ENCODE results near the gene MAK. TPM values are rescaled to one million over a fixed set of nuclear protein-coding genes. Genes with fewer than 3 reads are reported as not detected.
A peak's percentile ranks its signal among the peaks of the same experiment; 100 is the strongest.

Gene MAK
- total and polyA plus RNA-seq, 10 donors, result 0.05 to 2.2 (median 0.78) TPM

DNA sequence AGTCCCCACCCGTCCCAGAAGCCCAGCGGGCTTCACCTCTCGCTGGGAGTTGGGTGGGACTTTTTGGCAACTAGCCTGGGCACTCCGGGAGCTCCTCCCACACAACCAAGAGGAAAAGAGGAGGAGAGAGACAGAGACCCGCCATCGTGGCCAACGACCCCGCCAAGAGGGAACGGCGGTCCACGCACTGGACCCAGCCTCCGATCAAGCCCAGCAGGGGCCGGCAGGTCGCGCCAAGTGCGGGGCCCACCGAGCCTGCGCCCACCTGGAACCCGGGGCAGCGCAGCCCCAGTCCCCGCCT is 118.4 kb downstream of the MAK start:
- intact Hi-C loops (cut with DNase I; ENCODE audit: low total_unique reads), result no loop called here

DNA sequence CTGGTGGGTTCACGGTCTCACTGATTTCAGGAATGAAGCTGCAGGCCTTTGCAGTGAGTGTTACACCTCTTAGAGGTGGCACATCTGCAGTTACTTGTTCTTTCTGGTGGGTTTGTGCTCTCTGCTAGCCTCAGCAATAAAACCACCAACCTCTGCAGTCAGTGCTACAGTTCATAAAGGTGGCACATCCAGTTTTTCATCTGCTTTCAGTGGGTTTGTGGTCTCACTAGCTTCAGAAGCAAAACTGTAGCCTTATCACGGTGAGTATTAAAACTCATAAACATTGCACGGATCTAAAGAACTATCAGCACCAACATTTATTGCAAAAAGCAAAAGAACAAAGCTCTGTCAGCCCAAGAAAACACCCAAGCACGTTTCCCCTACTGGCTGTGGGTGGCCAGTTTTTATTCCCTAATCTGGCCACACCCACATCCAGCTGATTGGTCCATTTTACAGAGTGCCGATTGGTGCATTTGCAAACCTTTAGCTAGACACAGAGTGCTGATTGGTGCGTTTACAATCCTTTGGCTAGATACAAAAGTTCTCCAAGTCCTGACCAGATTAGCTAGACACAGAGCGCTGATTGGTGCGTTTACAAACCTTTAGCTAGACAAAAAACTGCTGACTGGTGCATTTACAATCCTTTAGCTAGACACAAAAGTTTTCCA is 118.9 kb downstream of the MAK start:
- WGBS, 5 donors, result 69 to 76% (median 75%) methylated on average over 8 of the region's 8 CpGs
- peak overlapping the region in 7 of 8 donors; percentile 41 to 67 (median 56) for H3K4me3 ChIP-seq
- H3K4me1 ChIP-seq, result peaks cover 11 to 47% (median 29%) of the 10 kb centered on the region in 6 donors
- H3K27me3 ChIP-seq (replicated peaks in 1 of 7), result no peaks in the 10 kb centered on the region
- H3K9me3 ChIP-seq, result peaks cover 0 to 25% (median 14%) of the 10 kb centered on the region in 8 donors
- no peaks in the 10 kb centered on the region for H3K36me3 ChIP-seq
- intact Hi-C loops (cut with DNase I; ENCODE audit: low total_unique reads), result no loop called here
- TF ChIP-seq POLR2A (IDR thresholded peaks at IDR 0.05) (no peak), POLR2AphosphoS5 (IDR thresholded peaks at IDR 0.05) (no peak)
- TF ChIP-seq, protein P1, sequence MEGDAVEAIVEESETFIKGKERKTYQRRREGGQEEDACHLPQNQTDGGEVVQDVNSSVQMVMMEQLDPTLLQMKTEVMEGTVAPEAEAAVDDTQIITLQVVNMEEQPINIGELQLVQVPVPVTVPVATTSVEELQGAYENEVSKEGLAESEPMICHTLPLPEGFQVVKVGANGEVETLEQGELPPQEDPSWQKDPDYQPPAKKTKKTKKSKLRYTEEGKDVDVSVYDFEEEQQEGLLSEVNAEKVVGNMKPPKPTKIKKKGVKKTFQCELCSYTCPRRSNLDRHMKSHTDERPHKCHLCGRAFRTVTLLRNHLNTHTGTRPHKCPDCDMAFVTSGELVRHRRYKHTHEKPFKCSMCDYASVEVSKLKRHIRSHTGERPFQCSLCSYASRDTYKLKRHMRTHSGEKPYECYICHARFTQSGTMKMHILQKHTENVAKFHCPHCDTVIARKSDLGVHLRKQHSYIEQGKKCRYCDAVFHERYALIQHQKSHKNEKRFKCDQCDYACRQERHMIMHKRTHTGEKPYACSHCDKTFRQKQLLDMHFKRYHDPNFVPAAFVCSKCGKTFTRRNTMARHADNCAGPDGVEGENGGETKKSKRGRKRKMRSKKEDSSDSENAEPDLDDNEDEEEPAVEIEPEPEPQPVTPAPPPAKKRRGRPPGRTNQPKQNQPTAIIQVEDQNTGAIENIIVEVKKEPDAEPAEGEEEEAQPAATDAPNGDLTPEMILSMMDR (IDR thresholded peaks at IDR 0.05 in 8 of 11, conservative IDR thresholded peaks at IDR 0.05 in 3 of 11), result no peak
- no peak for DNase-seq
- peak overlapping the region in 7 of 8 donors; percentile 83 to 94 (median 92) for H3K27ac ChIP-seq

More for the DNA sequence above, 118.4 kb downstream of the MAK start:
- Histone ChIP-seq H3K27me3 (replicated peaks in 1 of 7) (no peaks in the 10 kb centered on the region), H3K36me3 (peaks cover 0 to 3% (median 0%) of the 10 kb centered on the region in 6 donors), H3K27ac (peak overlapping the region; percentile 51 to 94 (median 90)), H3K4me3 (peak overlapping the region; percentile 41 to 67 (median 54)), H3K4me1 (peaks cover 11 to 52% (median 31%) of the 10 kb centered on the region in 6 donors), H3K9me3 (peaks cover 0 to 25% (median 14%) of the 10 kb centered on the region in 8 donors)
- 30 to 64% (median 38%) methylated on average over 11 to 21 of the region's 21 CpGs for WGBS, 5 donors
- no peak for DNase-seq
- TF ChIP-seq POLR2AphosphoS5 (IDR thresholded peaks at IDR 0.05) (no peak), POLR2A (IDR thresholded peaks at IDR 0.05) (no peak)
- TF ChIP-seq, protein P1 (IDR thresholded peaks at IDR 0.05 in 8 of 11, conservative IDR thresholded peaks at IDR 0.05 in 3 of 11), result no peak

DNA sequence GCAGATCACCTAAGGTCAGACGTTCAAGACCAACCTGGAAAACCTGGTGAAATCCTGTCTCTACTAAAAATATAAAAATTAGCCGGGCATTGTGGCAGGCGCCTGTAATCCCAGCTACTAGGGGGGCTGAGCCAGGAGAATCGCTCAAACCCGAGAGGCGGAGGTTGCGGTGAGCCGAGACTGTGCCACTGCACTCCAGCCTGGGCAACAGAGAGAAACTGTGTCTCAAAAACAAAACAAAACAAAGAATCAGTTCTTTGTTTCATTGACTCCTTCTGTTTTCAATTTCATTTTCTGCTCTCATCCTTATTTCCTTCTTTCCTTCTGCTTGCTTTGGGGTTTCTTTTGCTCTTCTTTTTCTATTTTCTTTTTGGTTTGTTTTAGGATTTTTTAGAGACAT is 124.4 kb downstream of the MAK start:
- H3K27ac ChIP-seq, result no peak overlapping the region
- intact Hi-C loops (cut with DNase I; ENCODE audit: low total_unique reads), result no loop called here
- no peak for TF ChIP-seq POLR2AphosphoS5 (IDR thresholded peaks at IDR 0.05)
- TF ChIP-seq, protein P1 (IDR thresholded peaks at IDR 0.05 in 8 of 11, conservative IDR thresholded peaks at IDR 0.05 in 3 of 11), result no peak
- TF ChIP-seq POLR2A (IDR thresholded peaks at IDR 0.05), result no peak
- H3K36me3 ChIP-seq, result peaks cover 0 to 19% (median 18%) of the 10 kb centered on the region in 6 donors
- no peak for DNase-seq
- WGBS, 5 donors, result 87 to 95% (median 92%) methylated on average over 8 of the region's 8 CpGs
- H3K4me1 ChIP-seq, result no peaks in the 10 kb centered on the region
- no peak overlapping the region for H3K4me3 ChIP-seq
- no peaks in the 10 kb centered on the region for H3K27me3 ChIP-seq (replicated peaks in 1 of 7)
- peaks cover 0 to 13% (median 8%) of the 10 kb centered on the region in 8 donors for H3K9me3 ChIP-seq

Small RNA genes lying within 50 kb of the gene (small RNA-seq; reads per million reads assigned to genes)
- gene RNA5SP203, result 0.07 to 1.1 (median 0.13) reads per million in 4 donors

Other genes with a start within 250 kb of the MAK start
- gene C6orf52, start 143.9 kb downstream of the MAK start, total RNA-seq, result 1 to 10 TPM in 2 of 7 donors, under 1 TPM in 1, not detected in 4; 0.50 to 1.5 (median 1.1) TPM
- under 1 TPM; 0.42 to 0.96 (median 0.64) TPM for gene C6orf52, start 143.9 kb downstream of the MAK start, polyA plus RNA-seq
- gene PAK1IP1, start 143.6 kb downstream of the MAK start, total RNA-seq, result 10 to 100 TPM in 4 of 7 donors, 1 to 10 TPM in 3; 7.3 to 13.6 (median 10.8) TPM
- 10 to 100 TPM in 2 of 3 donors, 1 to 10 TPM in 1; 8.4 to 14.7 (median 11.4) TPM for gene PAK1IP1, start 143.6 kb downstream of the MAK start, polyA plus RNA-seq
- gene TMEM14C, start 115.5 kb downstream of the MAK start, total RNA-seq, result 10 to 100 TPM; 40.7 to 92.6 (median 60.7) TPM
- gene TMEM14C, start 115.5 kb downstream of the MAK start, polyA plus RNA-seq, result 100 to 1,000 TPM in 1 of 3 donors, 10 to 100 TPM in 2; 69.5 to 115 (median 87.5) TPM
- 10 to 100 TPM; 49.7 to 63.0 (median 57.9) TPM for gene TMEM14B, start 90.7 kb downstream of the MAK start, total RNA-seq
- 10 to 100 TPM; 67.4 to 83.5 (median 69.4) TPM for gene TMEM14B, start 90.7 kb downstream of the MAK start, polyA plus RNA-seq
- not detected for gene GCM2, start 43.5 kb upstream of the MAK start, total RNA-seq
- not detected for gene GCM2, start 43.5 kb upstream of the MAK start, polyA plus RNA-seq
- gene SYCP2L, start 48.5 kb upstream of the MAK start, total RNA-seq, result under 1 TPM in 5 of 7 donors, not detected in 2; 0.20 to 0.83 (median 0.34) TPM
- gene SYCP2L, start 48.5 kb upstream of the MAK start, polyA plus RNA-seq, result under 1 TPM; 0.06 to 0.17 (median 0.12) TPM
- not detected for gene ELOVL2, start 205.8 kb upstream of the MAK start, total RNA-seq
- gene ELOVL2, start 205.8 kb upstream of the MAK start, polyA plus RNA-seq, result under 1 TPM; 0.03 to 0.08 (median 0.04) TPM